HCT116 (cell line): ENCODE data around the gene TSPAN33. TPM values are rescaled to one million over a fixed set of nuclear protein-coding genes. Genes with fewer than 3 reads are reported as not detected.

Experiments used
- ATAC-seq: fragments of 200-7000 bp; cut with Tn5 transposase; 2 replicates; pipeline ENCODE4 v1.9.1; 2020; ENCODE audit warnings: mild to moderate bottlenecking, moderate library complexity
- BruUV-seq: library from RNA; stranded (reverse); fragments of 400-500 nt; replicated peaks from 2 replicates; lab custom pipeline; 2021; lab: Mats Ljungman, UMichigan
- CTCF ChIA-PET: fragments of 300-600 bp; sonication (Branson Sonifier 250); formaldehyde crosslinking; loops from one replicate; lab custom pipeline; 2021; ENCODE audit warnings: antibody characterized with exemption; lab: Charles Lee
- POLR2A ChIA-PET: fragments of 300-600, 350-600 bp; sonication (Branson Sonifier 250); formaldehyde crosslinking; loops from one replicate; lab custom pipeline; 2021; ENCODE audit warnings: antibody characterized with exemption; lab: Charles Lee
- RAD21 ChIA-PET, 2 experiments: fragments of 300-600 bp; sonication (Branson Sonifier 250); formaldehyde crosslinking; loops; one replicate each; lab custom pipeline; 2023; ENCODE audit warnings: low total read pairs in 2 of 2; ENCODE audit not compliant: uncharacterized antibody in 2 of 2, unreplicated experiment in 2 of 2, low non-redundant PET in 1 of 2; lab: Charles Lee
- DNase-seq: peaks from one replicate; pipeline ENCODE4 v3.0.0-alpha.2; 2010; ENCODE audit warnings: low read depth, low spot score
- H2AFZ ChIP-seq: fragments of 200-600 bp; shearing (Covaris generic), sonication (generic); 2 replicates; pipeline ENCODE4 v1.6.1; 2017; ENCODE audit warnings: low read depth, mixed run types, mixed read lengths, antibody characterized with exemption, low read length; ENCODE audit not compliant: poor library complexity, severe bottlenecking
- H3K27ac ChIP-seq: 2 replicates; pipeline ENCODE4 v1.5.1; 2012; ENCODE audit warnings: low read depth, low read length
- H3K27me3 ChIP-seq: fragments of 200-600 bp; sonication (generic); 2 replicates; pipeline ENCODE4 v1.6.1; 2016; ENCODE audit warnings: mixed run types, low read length, mixed read lengths; ENCODE audit not compliant: insufficient read depth
- H3K36me3 ChIP-seq, 2 experiments: fragments of 200-500 bp in 1 of 2; fragments of 200-600 bp in 1 of 2; sonication (Bioruptor generic) in 1 of 2; sonication (generic) in 1 of 2; 2 replicates each; pipeline versions ENCODE4 v1.5.1 to v1.6.1; 2014 to 2016; ENCODE audit warnings: low read length in 2 of 2, inconsistent platforms in 1 of 2, mixed read lengths in 1 of 2, mixed run types in 1 of 2; ENCODE audit not compliant: insufficient read depth in 2 of 2, control insufficient read depth in 1 of 2
- H3K4me1 ChIP-seq, 2 experiments: fragments of 200-600 bp in 1 of 2; sonication (generic) in 1 of 2; 2 replicates each; pipeline versions ENCODE4 v1.5.1 to v1.6.1; 2012 to 2017; ENCODE audit warnings: low read length in 2 of 2, inconsistent platforms in 1 of 2, mild to moderate bottlenecking in 1 of 2, mixed read lengths in 1 of 2, mixed run types in 1 of 2, moderate library complexity in 1 of 2; ENCODE audit not compliant: insufficient read depth in 2 of 2, control insufficient read depth in 1 of 2
- H3K4me2 ChIP-seq: fragments of 200-600 bp; sonication (generic); 2 replicates; pipeline ENCODE4 v1.6.1; 2017; ENCODE audit warnings: mixed run types, low read length, mixed read lengths
- H3K4me3 ChIP-seq, 2 experiments: fragments of 200-600 bp in 1 of 2; sonication (generic) in 1 of 2; replicated peaks in 1 of 2; 2 replicates each; pipeline ENCODE4 v1.5.1; 2011 to 2016; ENCODE audit warnings: low read length in 2 of 2, control low read depth in 1 of 2, low read depth in 1 of 2, mild to moderate bottlenecking in 1 of 2, mixed read lengths in 1 of 2, mixed run types in 1 of 2
- H3K79me2 ChIP-seq: fragments of 200-600 bp; sonication (generic); 2 replicates; pipeline ENCODE4 v1.6.1; 2017; ENCODE audit warnings: mild to moderate bottlenecking, mixed run types, low read length, moderate library complexity, mixed read lengths; ENCODE audit not compliant: insufficient read depth
- H3K9ac ChIP-seq: fragments of 200-600 bp; sonication (generic); 2 replicates; pipeline ENCODE4 v1.6.1; 2016; ENCODE audit warnings: low read length, mixed read lengths
- H3K9me2 ChIP-seq: fragments of 200-600 bp; sonication (generic), shearing (Covaris generic); 2 replicates; pipeline ENCODE4 v1.6.1; 2017; ENCODE audit warnings: mixed run types, mild to moderate bottlenecking, moderate library complexity; ENCODE audit not compliant: insufficient read depth
- H3K9me3 ChIP-seq, 2 experiments: fragments of 200-500 bp in 1 of 2; fragments of 200-600 bp in 1 of 2; sonication (Bioruptor generic) in 1 of 2; sonication (generic) in 1 of 2; 2 replicates each; pipeline ENCODE4 v1.6.1; 2014 to 2017; ENCODE audit warnings: low read length in 2 of 2, mixed read lengths in 2 of 2, inconsistent platforms in 1 of 2, low read depth in 1 of 2, mild to moderate bottlenecking in 1 of 2, mixed run types in 1 of 2, moderate library complexity in 1 of 2; ENCODE audit not compliant: control insufficient read depth in 1 of 2, insufficient read depth in 1 of 2
- H4K20me1 ChIP-seq: fragments of 200-600 bp; sonication (generic), shearing (Covaris generic); 2 replicates; pipeline ENCODE4 v1.6.1; 2017; ENCODE audit warnings: mixed run types, mild to moderate bottlenecking, moderate library complexity; ENCODE audit not compliant: insufficient read depth
- CEBPB ChIP-seq: IDR thresholded peaks from 2 replicates; pipeline ENCODE4 v1.6.1; 2012; ENCODE audit warnings: low read depth
- EGR1 ChIP-seq: IDR thresholded peaks from 2 replicates; pipeline ENCODE4 v1.6.1; 2012; ENCODE audit warnings: low read depth
- POLR2AphosphoS5 ChIP-seq: IDR thresholded peaks from 2 replicates; pipeline ENCODE4 v1.6.1; 2011; ENCODE audit warnings: mild to moderate bottlenecking, low read depth, low read length, moderate library complexity
- RAD21 ChIP-seq: IDR thresholded peaks from 2 replicates; pipeline ENCODE4 v1.6.1; 2012; ENCODE audit warnings: low read depth, mild to moderate bottlenecking
- ZFX ChIP-seq: fragments of 450-650 bp; IDR thresholded peaks from 2 replicates; pipeline ENCODE4 v1.6.1; 2017
- intact Hi-C: fragments of 100-400 bp; cut with micrococcal nuclease; formaldehyde crosslinking; loops from 2 replicates; pipeline ENCODE4 v1.10.0; 2022
- total RNA-seq: library from RNA; stranded (reverse); gene quantifications from one replicate; pipeline ENCODE4 v1.2.1, GENCODE V29; 2021; ENCODE audit not compliant: unreplicated experiment
- TF ChIP-seq, protein P1 (sequence below): IDR thresholded peaks from 2 replicates; pipeline ENCODE4 v1.6.1; 2012; ENCODE audit warnings: low read depth
- TF ChIP-seq, protein P2 (sequence below), 3 experiments: fragments of 200-600 bp in 1 of 3; sonication (generic) in 1 of 3; IDR thresholded peaks in 2 of 3; conservative IDR thresholded peaks in 1 of 3; 2 replicates each; pipeline ENCODE4 v1.5.1; 2012 to 2017; ENCODE audit warnings: low read depth in 2 of 3, low read length in 2 of 3, antibody characterized with exemption in 1 of 3, borderline replicate concordance in 1 of 3, control low read depth in 1 of 3, mild to moderate bottlenecking in 1 of 3, mixed read lengths in 1 of 3, mixed run types in 1 of 3, moderate library complexity in 1 of 3; ENCODE audit not compliant: insufficient read depth in 1 of 3

TSPAN33 gene
- total RNA-seq, 1 experiment from 2014 or later, result 22.2 TPM

DNA sequence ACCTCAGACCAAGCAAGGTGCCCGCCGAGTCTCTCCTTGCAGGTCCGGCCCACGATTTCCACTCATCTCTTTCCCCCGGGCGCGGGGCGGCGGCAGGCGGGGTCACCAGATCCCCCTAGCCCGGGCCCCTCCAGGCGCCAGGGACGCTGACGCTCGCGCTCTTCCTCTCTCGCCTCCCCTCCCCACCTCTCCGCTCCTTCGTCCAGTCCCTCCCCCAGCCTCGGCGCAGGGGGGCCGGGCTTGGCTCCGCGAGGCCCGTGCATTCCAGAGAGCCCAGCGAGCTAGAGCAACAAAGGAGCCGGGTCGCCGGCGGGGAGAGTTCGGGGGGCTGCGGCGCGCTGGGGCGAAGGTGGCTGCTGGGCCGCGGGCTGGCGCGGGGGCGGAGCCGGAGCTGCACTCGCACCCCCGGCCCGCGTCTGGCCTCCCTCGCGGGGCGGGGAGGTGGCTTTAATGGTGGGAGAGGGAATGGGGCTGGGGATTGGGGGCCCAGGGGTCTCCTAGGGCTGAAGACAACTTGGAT, 43.9 kb downstream of the TSPAN33 start, which contains the start of gene SMO:
TSS of gene SMO (plus strand) at position 262 of the 520 bp plus-strand sequence. CDS start 519 bp downstream, outside the sequence.
- DNase-seq (no peak), ATAC-seq (peak; percentile 77)
- no peaks in the 10 kb centered on the region for H3K27me3 ChIP-seq
- peak within 1 kb of the TSS; percentile 79 for H3K4me2 ChIP-seq
- ChIA-PET POLR2A (interaction anchor here (0.9 kb wide), 1 partner anchor 25 kb away, joined by 6 read pairs; no protein-coding TSS in a partner anchor), RAD21 (interaction anchor here (0.6 to 0.7 kb wide), 2 partner anchors 37 to 223 kb away, joined by 3 to 4 read pairs; no protein-coding TSS in a partner anchor), CTCF (interaction anchor here (0.6 to 0.7 kb wide), 2 partner anchors 25 to 347 kb away, joined by 3 to 4 read pairs; no protein-coding TSS in a partner anchor)
- H4K20me1 ChIP-seq, result no peaks in the 10 kb centered on the region
- TF ChIP-seq RAD21 (no peak), POLR2AphosphoS5 (peak; percentile 47), CEBPB (no peak), ZFX (peak; percentile 66), EGR1 (no peak)
- TF ChIP-seq, protein P1, sequence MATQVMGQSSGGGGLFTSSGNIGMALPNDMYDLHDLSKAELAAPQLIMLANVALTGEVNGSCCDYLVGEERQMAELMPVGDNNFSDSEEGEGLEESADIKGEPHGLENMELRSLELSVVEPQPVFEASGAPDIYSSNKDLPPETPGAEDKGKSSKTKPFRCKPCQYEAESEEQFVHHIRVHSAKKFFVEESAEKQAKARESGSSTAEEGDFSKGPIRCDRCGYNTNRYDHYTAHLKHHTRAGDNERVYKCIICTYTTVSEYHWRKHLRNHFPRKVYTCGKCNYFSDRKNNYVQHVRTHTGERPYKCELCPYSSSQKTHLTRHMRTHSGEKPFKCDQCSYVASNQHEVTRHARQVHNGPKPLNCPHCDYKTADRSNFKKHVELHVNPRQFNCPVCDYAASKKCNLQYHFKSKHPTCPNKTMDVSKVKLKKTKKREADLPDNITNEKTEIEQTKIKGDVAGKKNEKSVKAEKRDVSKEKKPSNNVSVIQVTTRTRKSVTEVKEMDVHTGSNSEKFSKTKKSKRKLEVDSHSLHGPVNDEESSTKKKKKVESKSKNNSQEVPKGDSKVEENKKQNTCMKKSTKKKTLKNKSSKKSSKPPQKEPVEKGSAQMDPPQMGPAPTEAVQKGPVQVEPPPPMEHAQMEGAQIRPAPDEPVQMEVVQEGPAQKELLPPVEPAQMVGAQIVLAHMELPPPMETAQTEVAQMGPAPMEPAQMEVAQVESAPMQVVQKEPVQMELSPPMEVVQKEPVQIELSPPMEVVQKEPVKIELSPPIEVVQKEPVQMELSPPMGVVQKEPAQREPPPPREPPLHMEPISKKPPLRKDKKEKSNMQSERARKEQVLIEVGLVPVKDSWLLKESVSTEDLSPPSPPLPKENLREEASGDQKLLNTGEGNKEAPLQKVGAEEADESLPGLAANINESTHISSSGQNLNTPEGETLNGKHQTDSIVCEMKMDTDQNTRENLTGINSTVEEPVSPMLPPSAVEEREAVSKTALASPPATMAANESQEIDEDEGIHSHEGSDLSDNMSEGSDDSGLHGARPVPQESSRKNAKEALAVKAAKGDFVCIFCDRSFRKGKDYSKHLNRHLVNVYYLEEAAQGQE, result no peak
- TF ChIP-seq, protein P2, sequence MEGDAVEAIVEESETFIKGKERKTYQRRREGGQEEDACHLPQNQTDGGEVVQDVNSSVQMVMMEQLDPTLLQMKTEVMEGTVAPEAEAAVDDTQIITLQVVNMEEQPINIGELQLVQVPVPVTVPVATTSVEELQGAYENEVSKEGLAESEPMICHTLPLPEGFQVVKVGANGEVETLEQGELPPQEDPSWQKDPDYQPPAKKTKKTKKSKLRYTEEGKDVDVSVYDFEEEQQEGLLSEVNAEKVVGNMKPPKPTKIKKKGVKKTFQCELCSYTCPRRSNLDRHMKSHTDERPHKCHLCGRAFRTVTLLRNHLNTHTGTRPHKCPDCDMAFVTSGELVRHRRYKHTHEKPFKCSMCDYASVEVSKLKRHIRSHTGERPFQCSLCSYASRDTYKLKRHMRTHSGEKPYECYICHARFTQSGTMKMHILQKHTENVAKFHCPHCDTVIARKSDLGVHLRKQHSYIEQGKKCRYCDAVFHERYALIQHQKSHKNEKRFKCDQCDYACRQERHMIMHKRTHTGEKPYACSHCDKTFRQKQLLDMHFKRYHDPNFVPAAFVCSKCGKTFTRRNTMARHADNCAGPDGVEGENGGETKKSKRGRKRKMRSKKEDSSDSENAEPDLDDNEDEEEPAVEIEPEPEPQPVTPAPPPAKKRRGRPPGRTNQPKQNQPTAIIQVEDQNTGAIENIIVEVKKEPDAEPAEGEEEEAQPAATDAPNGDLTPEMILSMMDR (IDR thresholded peaks at IDR 0.05 in 2 of 3, conservative IDR thresholded peaks at IDR 0.05 in 1 of 3; ENCODE audit: borderline replicate concordance in 1 of 3, insufficient read depth in 1 of 3, low read depth in 2 of 3, low read length in 2 of 3), result no peak
- no peaks in the 10 kb centered on the region for H3K9me3 ChIP-seq
- BruUV-seq, result no TSS peak
- no peaks in the 10 kb centered on the region for H3K9me2 ChIP-seq
- H3K36me3 ChIP-seq, result no peaks in the 10 kb centered on the region
- peak within 1 kb of the TSS; percentile 53; the same call in 1 of the 2 replicates for H3K27ac ChIP-seq
- H3K4me3 ChIP-seq, result peak within 1 kb of the TSS; percentile 51 to 64
- H3K9ac ChIP-seq, result peak within 1 kb of the TSS; percentile 66
- peaks cover 0 to 12% of the 10 kb centered on the region in 2 experiments; a peak in 1 of 4 replicates for H3K4me1 ChIP-seq
- no peaks in the 10 kb centered on the region for H3K79me2 ChIP-seq
- intact Hi-C loops, result no loop called here
- no peak within 1 kb of the TSS for H2AFZ ChIP-seq
